ENCODE measurements around the gene ERI2. TPM values are rescaled to one million over a fixed set of nuclear protein-coding genes. Genes with fewer than 3 reads are reported as not detected.
"Not testable (repeated sequence)": the region's sequence is repeated elsewhere in the genome, so short reads cannot be mapped to it uniquely, and the experiment has no call there.

Gene ERI2
- total and polyA plus RNA-seq, 4 donors: 5.9 to 29.7 (median 10.9) TPM

DNA sequence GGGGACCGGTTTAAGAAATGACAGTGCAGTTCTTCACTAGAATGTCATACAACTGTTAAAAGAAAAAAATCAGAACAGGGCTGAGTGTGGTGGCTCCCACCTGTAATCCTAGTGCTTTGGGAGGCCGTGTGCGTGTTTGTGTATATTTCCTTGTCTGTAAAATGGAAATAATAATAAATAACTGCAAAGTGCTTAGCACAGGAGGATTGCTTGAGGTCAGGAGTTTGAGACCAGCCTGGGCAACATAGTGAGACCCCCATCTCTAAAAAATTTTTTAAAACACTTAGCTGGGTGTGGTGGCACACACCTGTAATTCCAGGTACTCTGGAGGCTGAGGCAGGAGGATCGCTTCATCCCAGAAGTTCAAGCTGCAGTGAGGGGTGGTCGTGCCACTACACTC is 40.0 kb downstream of the ERI2 start:
- Histone ChIP-seq H3K36me3 (ENCODE audit: control insufficient read depth in 4 of 4, insufficient read depth in 4 of 4, low read length in 4 of 4) (no peaks in the 10 kb centered on the region), H3K4me1 (ENCODE audit: control insufficient read depth in 5 of 5, insufficient read depth in 5 of 5, low read length in 5 of 5) (peaks cover 0 to 8% (median 0%) of the 10 kb centered on the region in 5 donors), H3K4me3 (no peak overlapping the region), H3K9me3 (ENCODE audit: control insufficient read depth in 4 of 4, insufficient read depth in 3 of 4, low read length in 3 of 4) (peaks cover 0 to 2% (median 0%) of the 10 kb centered on the region in 4 donors), H3K9ac (ENCODE audit: insufficient read depth in 1 of 2, low read length in 2 of 2) (no peak overlapping the region), H3K27me3 (ENCODE audit: control insufficient read depth in 3 of 3, insufficient read depth in 3 of 3, low read length in 2 of 3) (no peaks in the 10 kb centered on the region), H3K27ac (ENCODE audit: low read depth in 1 of 2, low read length in 1 of 2) (no peak overlapping the region)
- 92 to 93% methylated on average over 5 of the region's 5 CpGs for WGBS, 2 donors
- TF ChIP-seq, protein P1, sequence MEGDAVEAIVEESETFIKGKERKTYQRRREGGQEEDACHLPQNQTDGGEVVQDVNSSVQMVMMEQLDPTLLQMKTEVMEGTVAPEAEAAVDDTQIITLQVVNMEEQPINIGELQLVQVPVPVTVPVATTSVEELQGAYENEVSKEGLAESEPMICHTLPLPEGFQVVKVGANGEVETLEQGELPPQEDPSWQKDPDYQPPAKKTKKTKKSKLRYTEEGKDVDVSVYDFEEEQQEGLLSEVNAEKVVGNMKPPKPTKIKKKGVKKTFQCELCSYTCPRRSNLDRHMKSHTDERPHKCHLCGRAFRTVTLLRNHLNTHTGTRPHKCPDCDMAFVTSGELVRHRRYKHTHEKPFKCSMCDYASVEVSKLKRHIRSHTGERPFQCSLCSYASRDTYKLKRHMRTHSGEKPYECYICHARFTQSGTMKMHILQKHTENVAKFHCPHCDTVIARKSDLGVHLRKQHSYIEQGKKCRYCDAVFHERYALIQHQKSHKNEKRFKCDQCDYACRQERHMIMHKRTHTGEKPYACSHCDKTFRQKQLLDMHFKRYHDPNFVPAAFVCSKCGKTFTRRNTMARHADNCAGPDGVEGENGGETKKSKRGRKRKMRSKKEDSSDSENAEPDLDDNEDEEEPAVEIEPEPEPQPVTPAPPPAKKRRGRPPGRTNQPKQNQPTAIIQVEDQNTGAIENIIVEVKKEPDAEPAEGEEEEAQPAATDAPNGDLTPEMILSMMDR (IDR thresholded peaks at IDR 0.05; ENCODE audit: control extremely low read depth, extremely low read depth): no peak
- DNase-seq (no peak), ATAC-seq (ENCODE audit: insufficient read depth, low FRiP score) (no peak)

GRCh38 chr16:20765732-20766131 is 40.5 kb downstream of the ERI2 start:
- ATAC-seq (ENCODE audit: insufficient read depth, low FRiP score) (no peak), DNase-seq (no peak)
- 89 to 93% methylated on average over 2 of the region's 2 CpGs for WGBS, 2 donors
- peaks cover 0 to 8% (median 0%) of the 10 kb centered on the region in 5 donors for H3K4me1 ChIP-seq (ENCODE audit: control insufficient read depth in 5 of 5, insufficient read depth in 5 of 5, low read length in 5 of 5)
- no peak overlapping the region for H3K9ac ChIP-seq (ENCODE audit: insufficient read depth in 1 of 2, low read length in 2 of 2)
- H3K4me3 ChIP-seq: no peak overlapping the region
- TF ChIP-seq, protein P1 (IDR thresholded peaks at IDR 0.05; ENCODE audit: control extremely low read depth, extremely low read depth): no peak
- no peaks in the 10 kb centered on the region for H3K36me3 ChIP-seq (ENCODE audit: control insufficient read depth in 4 of 4, insufficient read depth in 4 of 4, low read length in 4 of 4)
- no peak overlapping the region for H3K27ac ChIP-seq (ENCODE audit: low read depth in 1 of 2, low read length in 1 of 2)
- H3K27me3 ChIP-seq (ENCODE audit: control insufficient read depth in 3 of 3, insufficient read depth in 3 of 3, low read length in 2 of 3): no peaks in the 10 kb centered on the region
- H3K9me3 ChIP-seq (ENCODE audit: control insufficient read depth in 4 of 4, insufficient read depth in 3 of 4, low read length in 3 of 4): peaks cover 0 to 2% (median 0%) of the 10 kb centered on the region in 4 donors

GRCh38 chr16:20764448-20764847 is 41.8 kb downstream of the ERI2 start:
- H3K9ac ChIP-seq (ENCODE audit: insufficient read depth in 1 of 2, low read length in 2 of 2); H3K27ac ChIP-seq (ENCODE audit: low read depth in 1 of 2, low read length in 1 of 2); H3K27me3 ChIP-seq (ENCODE audit: control insufficient read depth in 3 of 3, insufficient read depth in 3 of 3, low read length in 2 of 3); ATAC-seq (ENCODE audit: insufficient read depth, low FRiP score); H3K4me1 ChIP-seq (ENCODE audit: control insufficient read depth in 5 of 5, insufficient read depth in 5 of 5, low read length in 5 of 5); H3K4me3 ChIP-seq; H3K36me3 ChIP-seq (ENCODE audit: control insufficient read depth in 4 of 4, insufficient read depth in 4 of 4, low read length in 4 of 4); H3K9me3 ChIP-seq (ENCODE audit: control insufficient read depth in 4 of 4, insufficient read depth in 3 of 4, low read length in 3 of 4); DNase-seq: not testable (repeated sequence)
- WGBS, 2 donors: 58 to 100% methylated on average over 1 of the region's 1 CpG

DNA sequence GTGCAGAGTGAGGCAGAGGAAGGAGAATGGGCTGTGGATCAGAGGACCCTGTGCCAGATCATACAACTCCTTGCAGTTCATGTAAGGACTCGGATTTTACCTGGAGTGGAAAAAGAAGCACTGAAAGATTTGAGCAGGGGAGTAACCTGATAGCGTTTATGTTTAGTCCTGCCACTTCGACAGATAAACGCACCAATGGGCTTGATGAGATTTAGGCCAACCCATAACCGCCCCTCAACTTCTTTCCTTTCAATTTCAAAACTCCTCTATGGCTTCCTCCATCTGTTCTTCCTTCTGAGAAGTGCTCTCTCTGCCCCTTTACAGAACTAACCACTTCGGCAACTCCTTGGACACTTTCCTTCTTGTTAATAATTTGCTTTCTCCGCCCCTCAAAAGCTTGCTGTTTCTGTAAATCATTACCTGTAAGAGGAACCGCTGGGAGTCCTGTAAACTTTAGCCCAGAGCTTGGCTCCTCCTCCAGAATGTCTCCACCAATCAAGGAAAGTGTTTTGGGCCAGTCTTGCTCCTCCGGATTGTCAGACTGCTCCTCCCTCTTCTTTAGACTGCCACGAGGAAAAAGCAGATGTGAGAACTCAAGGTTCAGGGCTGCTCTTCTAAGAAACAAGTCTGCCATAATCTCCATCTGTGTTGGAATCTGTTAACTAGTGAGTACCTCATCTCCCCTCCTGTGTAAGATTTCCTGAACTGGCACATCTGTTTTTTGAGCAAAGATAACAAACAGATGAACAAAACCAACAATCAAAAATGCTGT is 42.6 kb downstream of the ERI2 start, which contains the start of gene ACSM3:
Gene ACSM3 (plus strand): TSS at position 554 of the 772 bp plus-strand sequence. CDS start 6,021 bp downstream, outside the sequence.
- Histone ChIP-seq H3K9me3 (ENCODE audit: control insufficient read depth in 4 of 4, insufficient read depth in 3 of 4, low read length in 3 of 4) (peaks cover 0 to 2% (median 0%) of the 10 kb centered on the region in 4 donors), H3K4me1 (ENCODE audit: control insufficient read depth in 5 of 5, insufficient read depth in 5 of 5, low read length in 5 of 5) (peaks cover 0 to 5% (median 0%) of the 10 kb centered on the region in 5 donors), H3K36me3 (ENCODE audit: control insufficient read depth in 4 of 4, insufficient read depth in 4 of 4, low read length in 4 of 4) (no peaks in the 10 kb centered on the region), H3K4me3 (no peak within 1 kb of the TSS), H3K27me3 (ENCODE audit: control insufficient read depth in 3 of 3, insufficient read depth in 3 of 3, low read length in 2 of 3) (no peaks in the 10 kb centered on the region), H3K9ac (ENCODE audit: insufficient read depth in 1 of 2, low read length in 2 of 2) (peak within 1 kb of the TSS in 1 of 2 donors; percentile 42), H3K27ac (ENCODE audit: low read depth in 1 of 2, low read length in 1 of 2) (peak within 1 kb of the TSS in 1 of 2 donors; percentile 94)
- DNase-seq: peak; percentile 81 to 92 (median 89)
- ATAC-seq (ENCODE audit: insufficient read depth, low FRiP score): peak; percentile 98
- 7 to 19% methylated on average over 10 of the region's 10 CpGs for WGBS, 2 donors
- TF ChIP-seq, protein P1 (IDR thresholded peaks at IDR 0.05; ENCODE audit: control extremely low read depth, extremely low read depth): no peak

All from lung (tissue), 12 donors.